HG03175 (cell line): ENCODE measurements around the gene GRIP1.

ENCODE experiments used
- ATAC-seq: cut with Tn5 transposase; IDR thresholded peaks from one replicate; pipeline ENCODE4 v1.9.1; 2021; ENCODE audit warnings: mild to moderate bottlenecking, moderate library complexity; ENCODE audit not compliant: unreplicated experiment

Gene GRIP1

DNA sequence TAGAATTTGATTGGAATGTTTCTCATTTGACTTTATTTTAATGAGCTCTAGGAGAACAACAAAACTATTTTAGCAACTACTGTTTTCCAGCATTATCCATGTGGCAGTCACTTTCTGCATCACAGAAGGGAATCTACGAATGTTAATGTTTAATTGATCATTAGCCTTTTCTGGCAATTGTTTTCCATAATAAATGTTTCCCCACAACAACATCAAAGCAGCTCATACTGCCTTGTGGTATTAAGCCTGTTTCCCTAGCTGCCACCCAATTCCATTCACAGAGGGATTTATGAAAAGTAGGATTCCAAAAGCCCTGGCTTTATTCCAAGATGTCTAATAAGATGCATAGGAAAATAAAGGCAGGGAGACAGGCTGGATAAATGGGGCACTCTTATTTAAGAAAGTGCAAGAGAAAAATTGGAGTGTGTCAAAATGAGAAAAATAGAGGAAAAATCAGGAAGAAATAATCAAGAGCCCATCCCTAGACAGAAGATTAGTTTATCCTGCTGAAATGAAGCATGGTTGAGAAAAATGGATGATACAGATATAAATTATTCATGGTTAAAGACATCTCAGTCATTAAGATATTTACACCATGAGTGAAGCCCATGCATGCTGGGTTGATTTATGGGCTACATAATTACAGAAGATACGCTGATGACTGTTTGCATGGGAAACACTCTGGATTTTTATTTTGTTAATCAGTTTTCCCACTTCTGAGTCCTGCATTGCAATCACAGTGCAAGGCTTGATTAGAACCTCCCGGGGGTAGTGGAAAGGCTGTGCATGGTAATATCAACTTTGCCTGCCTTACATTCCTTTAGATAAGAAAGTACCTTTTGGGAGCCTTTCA, 196.3 kb downstream of the GRIP1 start:
- ATAC-seq: no peak

DNA sequence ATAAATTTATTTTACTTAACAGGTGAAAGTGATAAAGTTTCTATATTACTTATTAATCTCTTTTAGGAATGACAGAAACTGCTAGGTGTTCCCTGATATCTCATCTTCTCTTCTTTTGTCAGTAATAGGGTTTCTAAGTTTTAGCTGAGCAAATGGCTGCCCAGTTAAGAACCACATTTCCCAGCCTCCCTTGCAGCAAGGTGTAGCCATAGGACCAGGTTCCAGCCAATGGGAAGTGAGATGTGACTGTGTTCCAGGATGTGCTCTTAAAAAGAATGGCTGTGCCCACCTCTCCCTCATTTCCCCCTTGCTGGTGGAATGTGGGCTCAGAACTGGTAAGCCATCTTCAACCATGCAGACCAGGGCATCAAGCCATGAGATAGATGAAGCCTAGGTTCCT, 210.9 kb downstream of the GRIP1 start:
- ATAC-seq: no peak

DNA sequence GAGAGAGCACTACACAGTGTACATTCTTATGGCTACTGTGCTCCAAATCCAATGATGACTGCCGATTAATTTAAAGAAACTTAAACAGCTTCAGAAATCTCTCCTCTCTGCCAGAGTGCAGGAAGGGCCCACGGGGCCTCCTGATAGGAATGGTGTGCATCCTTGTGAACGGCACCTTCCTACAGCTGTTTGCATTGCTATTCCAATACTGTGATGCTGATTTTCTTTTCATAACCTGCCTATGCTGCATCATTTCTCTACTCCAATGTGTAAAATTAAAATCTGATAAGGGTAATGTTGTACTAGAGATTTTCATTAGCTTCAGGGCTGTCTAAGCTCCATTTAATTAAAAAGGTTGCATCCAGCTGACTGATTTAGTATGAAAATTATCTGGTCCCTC, 217.5 kb downstream of the GRIP1 start:
- ATAC-seq: no peak

DNA sequence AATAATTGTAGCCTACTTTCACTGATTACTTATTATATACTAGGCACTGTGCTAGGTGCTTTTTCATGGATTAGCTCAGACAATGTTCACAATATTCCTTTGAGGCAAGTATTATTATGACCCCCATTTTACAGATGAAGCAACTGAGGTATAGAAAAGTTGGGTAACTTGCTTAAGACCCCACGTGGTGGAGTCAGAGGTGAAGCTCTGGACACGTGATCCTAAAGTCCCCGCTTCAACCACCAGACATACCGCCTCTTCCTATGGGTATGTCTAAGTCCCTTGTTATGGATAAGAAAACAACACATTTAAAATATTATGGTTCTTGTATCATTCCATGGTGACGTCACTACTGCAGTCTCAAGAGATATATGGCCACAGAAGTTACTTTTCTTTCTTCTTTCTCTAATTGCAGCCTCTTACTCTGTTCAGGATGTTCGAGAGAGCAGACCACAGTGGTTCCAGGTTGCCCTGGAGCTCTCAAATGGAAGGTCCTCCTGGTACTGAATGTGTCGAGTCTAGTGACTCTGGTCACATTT, 218.9 kb downstream of the GRIP1 start:
- no peak for ATAC-seq

DNA sequence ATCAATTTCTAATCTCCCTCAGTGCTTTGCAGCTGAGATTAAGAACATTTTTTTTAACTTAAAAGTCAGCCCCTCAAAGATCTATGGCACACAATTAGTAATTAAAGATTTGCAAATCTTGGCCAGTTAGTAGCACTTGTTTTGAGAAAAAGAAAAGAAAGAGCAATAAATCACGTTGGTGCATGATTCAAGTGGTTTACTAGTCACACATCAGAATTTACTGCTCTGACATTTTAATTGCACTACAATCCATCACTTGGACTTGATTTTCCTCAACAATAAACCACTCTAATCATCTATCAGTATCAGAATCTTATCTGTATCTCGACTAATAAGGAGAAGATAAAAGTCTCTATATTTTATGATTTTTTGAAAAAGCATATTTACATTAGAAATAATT, 222.3 kb downstream of the GRIP1 start:
- no peak for ATAC-seq

DNA sequence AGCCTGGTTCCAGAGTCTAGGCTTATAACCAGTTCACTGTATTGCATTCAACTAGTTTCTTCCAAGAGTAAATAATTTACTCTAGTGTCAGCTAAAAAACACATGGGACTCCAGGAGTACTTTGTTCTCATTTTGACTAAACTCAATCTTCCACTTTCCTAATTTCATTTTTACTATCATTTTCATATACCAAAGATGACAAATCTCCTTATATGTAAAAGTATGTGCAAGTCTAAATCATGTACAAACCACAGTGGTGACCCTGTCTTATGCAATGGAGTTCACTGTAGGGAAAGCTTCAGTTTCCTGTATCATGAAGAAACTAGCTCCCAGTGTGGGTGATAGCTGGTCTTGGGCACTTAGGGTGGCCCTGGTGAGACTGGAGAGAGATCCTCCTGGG, 225.0 kb downstream of the GRIP1 start:
- ATAC-seq: peak; percentile 73

DNA sequence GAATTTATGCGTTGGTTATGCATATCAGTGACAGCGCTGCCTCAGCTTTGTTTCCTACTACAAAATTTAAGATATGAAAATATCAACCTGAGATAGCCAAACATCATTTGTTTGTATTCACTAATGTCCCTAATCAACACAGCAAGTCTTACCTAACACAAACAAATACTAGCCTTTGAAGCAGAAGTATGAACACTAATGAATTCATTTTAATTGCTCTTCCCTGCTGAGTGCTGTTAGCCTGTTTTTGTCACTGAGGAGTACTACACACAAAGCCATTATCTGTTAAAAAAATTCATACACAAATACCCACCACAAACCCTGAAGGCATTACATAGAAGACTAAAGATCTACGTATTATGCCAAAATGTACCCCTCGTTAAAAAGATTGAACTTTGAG, 225.8 kb downstream of the GRIP1 start:
- ATAC-seq: no peak

DNA sequence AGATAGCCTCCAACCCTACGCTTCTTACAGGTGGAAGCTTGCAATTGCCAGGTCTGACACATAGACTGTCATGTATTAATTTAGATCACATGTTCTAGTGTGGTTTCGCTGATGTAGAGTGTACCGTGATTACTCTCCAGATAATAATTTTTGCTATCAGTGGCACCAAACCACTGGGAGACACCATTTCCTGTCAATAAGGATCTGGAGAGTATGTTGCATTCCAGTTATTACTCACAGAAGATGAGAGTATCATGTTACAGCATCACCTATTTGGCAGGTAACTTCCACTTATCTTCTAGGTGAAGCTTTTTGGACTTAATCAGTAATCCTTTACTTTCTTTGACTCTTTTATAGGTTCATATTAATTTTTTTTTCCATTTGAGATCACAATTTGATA, 229.3 kb downstream of the GRIP1 start:
- no peak for ATAC-seq

DNA sequence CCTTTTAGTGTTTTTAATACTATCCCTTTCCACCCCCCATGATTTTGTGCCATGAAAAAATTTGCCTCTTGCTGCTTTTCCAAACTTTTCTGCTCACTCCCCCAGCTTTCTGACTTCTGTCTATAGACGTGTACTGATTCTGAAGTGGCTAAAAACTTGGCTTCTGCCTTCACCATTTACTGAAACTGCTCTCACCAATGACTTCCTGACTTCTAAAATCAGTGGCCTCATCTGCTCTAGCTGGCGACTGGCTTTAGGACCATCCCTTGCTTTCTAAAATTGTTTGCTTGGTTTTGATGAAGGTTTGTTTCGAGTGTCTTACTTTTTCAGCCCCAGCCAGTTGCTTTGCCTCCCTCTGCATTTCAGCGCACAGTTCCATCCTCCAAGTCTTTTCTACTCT, 231.2 kb downstream of the GRIP1 start:
- ATAC-seq: no peak

DNA sequence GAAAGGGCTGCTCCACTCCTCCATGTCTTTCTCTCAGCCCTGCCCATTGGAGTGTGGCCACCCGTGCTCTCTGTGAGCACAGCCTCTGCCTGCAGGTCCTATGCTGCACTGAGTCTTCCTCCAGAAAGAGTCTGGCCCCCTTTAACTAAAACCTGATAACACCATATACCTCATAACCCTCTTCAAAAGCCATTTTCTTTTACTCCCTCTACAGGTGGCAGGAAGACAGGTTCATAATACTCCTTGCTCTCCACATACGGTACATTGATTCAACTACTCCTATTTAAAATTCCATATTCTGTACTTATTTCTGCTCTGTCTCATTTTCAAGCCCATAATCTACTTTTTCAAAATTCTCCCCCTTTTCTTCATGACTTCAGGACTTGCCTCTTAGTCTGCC, 232.6 kb downstream of the GRIP1 start:
- no peak for ATAC-seq

DNA sequence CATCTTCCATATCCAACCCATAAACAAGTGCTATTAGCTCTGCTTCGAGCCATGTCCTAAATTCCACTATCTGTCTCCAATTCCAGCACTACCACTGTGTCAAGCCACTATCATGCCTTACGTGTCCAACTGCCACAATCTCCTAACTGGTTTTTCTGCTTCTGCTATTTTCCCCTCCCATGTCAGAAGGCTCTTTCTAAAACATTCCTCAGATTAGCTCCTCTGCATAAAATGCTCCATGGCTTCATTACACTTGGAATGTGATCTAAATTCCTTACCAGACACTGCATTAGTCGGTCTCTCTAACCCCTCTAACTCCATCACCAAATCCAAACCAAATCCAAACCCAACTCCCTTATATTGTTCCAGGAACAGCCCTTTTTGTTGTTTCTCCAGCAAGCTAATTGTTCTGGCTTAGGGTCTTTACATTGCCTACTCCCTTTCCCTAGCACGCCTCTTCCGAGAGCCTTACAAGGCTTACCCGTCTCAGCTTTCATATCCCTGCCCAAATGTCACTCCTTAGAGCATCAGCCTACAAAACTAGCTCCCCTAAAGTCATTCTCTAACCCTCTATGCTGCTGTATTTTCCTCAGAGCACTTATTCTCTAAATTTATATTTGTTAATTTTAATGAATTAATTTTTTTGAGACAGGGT, 236.8 kb downstream of the GRIP1 start:
- no peak for ATAC-seq

DNA sequence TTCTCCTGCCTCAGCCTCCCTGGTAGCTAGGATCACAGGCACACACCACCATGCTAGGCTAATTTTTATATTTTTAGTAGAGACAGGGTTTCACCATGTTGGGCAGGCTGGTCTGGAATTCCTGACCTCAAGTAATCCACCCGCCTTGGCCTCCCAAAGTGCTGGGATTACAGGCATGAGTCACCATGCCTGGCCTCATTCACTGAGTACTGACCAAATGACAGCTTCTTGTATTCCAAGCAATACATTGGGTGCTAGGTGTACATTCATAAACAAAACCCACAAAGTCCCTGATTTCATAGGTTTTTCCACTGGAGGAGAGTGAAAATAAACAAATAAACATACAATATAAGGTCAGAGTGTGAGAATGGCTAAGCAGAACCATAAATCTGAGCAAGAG, 240.3 kb downstream of the GRIP1 start:
- ATAC-seq: no peak

DNA sequence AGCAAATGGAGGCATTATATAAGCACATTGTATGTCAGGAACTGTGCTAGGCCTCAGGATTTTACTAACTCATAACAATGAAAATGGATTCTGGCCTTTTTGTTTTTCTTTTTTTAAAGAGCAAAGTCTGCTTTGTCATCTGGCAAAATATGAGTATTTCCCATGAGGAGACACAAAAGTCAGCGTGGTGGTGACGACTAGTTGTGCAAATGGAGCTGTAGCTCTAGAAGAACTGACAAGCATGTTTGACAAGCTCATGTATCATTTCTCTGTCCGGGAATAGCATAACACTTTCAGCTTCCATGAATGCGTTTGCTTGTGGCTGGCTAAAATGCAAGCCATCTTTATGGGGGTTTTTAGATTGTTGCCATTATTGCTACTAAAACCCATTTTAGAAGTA, 248.8 kb downstream of the GRIP1 start:
- no peak for ATAC-seq

DNA sequence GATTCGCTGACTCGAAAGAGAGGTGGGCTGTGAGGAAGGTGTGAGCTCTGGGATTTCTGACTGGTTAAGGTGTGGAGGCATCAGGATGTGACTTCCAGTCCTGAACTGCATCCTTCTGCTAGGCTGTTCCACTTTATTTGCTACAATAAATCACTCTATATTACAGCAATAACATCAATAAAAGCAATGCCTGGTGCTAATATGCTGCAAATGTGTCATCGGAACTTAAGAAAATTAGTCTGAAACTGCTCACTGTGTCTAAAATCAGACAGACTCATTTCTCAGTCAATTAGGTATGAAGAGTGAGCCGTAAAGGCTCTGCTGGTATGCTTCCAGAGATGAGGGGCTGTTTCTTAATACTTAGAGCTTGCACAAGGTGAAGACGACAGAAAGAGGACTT, 250.0 kb downstream of the GRIP1 start:
- ATAC-seq: no peak

DNA sequence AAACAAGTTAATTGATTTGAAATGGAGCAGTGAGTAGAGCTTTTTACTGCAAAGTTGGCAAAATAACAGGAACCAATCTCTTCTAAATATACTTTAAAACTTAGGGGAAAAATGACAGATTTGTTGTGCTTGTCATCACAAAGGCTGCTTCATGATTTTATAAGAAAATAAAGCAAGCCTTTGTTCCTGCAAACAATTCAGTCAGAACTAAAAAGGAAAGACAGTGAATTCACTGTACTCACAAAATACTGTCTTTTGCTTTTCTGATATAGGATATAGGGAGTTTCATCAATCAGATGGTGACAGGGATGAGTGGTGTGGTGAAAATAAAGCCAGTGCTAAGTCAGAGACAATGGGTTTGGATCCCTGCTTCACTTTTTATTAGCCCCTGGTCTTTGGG, 250.6 kb downstream of the GRIP1 start:
- no peak for ATAC-seq

DNA sequence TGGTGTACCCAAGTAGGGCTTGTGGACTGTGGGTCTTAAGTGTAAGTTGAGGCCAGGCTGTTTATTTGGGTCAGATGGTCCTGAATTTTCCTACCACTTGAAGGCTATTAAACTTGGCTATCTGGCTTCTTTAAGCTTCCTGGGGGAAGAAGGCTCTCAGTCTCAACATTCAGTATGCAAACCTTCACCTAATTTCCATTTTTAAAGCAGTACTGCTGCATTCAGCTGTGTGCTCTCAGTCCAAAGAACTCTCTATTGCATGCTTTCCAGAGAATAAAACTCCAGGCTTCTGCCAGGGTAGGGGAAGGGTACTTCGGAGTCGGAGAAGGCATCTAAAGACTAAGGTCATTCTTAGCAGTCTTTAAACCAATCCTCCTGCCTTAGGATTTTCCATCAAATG, 252.2 kb downstream of the GRIP1 start:
- no peak for ATAC-seq

DNA sequence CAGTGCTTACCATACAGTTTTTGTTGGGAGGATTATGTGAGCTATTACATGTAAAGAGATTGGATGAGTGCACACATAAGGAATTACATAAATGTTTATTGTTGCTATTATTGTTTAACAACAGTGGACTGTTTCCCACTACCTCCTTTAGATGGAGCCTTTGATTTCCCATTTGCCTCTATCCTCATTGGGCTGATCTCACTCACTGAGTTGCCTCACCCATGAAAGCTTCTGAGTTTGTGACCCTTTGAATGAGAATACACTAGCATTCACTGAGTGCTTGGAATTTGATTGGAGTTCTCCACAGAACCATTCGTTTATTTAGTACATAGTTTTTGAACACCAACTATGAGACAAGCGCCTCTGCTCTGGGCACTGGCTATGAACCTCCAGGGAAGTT, 255.6 kb downstream of the GRIP1 start:
- no peak for ATAC-seq

DNA sequence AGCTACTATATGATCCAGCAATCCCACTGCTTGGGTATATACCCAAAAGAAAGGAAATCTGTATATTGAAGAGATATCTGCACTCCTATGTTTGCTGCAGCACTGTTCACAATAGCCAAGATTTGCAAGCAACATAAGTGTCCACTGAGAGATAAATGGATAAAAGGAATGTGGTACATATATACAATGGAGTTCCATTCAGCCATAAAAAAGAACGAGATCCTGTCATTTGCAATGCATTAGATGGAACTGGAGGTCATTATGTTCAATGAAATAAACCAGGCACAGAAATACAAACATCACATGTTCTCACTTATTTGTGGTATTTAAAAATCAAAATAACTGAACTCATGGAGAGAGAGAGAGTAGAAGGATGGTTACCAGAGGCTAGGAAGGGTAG, 260.0 kb downstream of the GRIP1 start:
- ATAC-seq: no peak

DNA sequence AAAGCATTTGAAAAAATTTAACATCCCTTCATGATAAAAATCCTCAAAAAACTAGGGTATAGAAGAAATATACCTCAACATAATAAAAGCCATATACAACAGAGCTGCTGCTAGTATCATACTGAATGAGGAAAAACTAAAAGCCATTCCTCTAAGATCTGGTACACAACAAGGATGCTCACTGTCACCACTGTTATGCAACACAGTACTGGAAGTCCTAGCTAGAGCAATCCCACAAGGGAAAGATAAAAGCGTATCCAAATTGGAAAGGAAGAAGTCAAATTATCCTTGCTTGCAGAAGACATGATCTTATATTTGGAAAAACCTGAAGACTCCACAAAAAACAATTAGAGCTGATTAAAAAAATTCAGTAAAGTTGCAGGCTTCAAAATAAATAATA, 261.7 kb downstream of the GRIP1 start:
- no peak for ATAC-seq

DNA sequence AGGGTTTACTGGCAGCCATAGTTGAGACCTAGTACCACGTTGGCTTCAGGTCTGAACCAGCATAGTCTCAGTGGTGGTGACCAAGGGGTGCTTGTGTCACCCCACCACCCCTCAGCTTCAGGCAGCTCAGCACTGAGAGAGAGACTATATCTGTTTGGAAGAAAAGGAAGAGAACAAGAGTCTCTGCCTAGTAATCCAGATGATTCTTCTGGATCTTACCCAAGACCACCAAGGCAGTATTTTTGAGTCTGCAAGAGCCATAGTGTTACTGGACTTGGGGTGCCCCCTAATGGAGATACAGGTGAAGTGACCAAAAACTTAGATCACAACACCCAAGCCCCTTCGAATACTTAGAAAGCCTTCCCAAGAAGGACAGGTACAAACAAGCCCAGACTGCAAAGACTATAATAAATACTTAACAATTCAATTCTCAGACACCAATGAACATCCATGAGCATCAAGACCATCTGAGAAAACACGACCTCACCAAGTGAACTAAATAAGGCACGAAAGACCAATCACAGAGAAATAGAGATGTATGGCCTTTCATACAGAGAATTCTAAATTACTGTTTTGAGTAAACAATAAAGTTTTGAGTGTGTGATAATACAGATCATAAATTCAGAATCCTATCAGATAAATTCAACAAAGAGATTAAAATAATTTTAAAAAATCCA, 269.5 kb downstream of the GRIP1 start:
- peak; percentile 69 for ATAC-seq

DNA sequence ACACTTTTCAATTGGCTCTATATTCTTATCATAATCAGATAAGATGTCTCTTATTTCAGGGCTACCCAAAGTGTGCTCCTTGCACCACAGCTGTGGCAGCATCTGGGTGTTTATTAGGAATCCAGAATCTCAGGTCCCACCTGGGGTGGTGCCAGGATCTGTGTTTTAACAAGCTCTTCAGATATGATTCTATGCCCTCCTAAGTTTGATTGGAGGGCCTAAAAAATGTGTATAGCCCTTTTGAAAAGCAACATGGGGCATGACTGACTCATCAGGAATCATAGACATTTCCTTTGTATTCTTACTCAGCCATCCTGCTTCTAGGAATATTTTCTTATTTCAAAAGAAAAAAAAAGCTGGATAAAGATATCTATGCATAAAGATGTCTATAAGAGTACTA, 273.5 kb downstream of the GRIP1 start:
- ATAC-seq: no peak

DNA sequence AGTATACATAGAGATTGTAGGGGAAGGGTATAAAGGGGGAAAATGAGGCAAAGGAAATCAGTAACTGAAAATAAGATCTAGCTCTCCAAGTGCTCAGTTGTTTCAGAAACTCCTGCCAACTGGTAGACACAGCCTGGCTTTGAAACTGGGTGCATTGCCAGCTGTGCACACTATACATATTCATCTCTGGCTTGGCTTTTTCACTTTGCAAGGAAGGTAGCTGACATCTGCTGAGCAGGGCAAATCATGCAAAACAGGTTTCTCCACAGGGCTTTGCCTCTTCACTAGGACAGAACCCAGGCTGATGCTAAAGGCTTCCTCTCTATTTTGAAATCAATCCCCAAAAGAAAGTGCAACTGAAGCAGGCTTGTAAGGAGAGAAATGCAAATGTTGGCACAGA, 275.1 kb downstream of the GRIP1 start:
- no peak for ATAC-seq
